Measurements from ENCODE around the gene MT1B.

DNA sequence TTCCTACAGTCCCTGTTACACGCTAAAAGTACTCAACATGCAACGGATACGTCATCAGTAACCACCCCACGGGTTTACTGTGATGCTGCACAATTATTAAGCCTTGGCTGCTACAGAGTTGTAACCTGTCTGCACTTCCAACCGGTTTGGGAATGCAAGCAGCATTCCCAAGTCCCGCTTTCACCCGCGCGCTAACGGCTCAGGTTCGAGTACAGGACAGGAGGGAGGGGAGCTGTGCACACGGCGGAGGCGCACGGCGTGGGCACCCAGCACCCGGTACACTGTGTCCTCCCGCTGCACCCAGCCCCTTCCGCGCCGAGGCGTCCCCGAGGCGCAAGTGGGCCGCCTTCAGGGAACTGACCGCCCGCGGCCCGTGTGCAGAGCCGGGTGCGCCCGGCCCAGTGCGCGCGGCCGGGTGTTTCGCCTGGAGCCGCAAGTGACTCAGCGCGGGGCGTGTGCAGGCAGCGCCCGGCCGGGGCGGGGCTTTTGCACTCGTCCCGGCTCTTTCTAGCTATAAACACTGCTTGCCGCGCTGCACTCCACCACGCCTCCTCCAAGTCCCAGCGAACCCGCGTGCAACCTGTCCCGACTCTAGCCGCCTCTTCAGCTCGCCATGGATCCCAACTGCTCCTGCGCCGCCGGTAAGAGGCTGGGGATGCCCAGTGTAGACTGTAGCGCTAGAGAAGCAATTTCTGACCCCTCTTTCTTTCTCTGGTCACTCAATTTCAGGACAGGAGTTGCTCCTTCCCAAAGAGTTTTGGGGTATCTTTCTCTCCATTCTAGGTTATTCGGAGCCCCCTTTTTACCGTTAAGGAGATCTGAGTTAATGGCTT lies 43.4 kb upstream of the MT1B start, which contains the start of gene MT2A:
- no peak for TF ChIP-seq CTCF (IDR thresholded peaks at IDR 0.05; ENCODE audit: borderline replicate concordance, extremely low read depth, low read length, poor library complexity, severe bottlenecking)
- no peak for TF ChIP-seq EZH2 (IDR thresholded peaks at IDR 0.05; ENCODE audit: borderline replicate concordance, low read depth, low read length, severe bottlenecking)
